Measurements from ENCODE around the gene B4GALT3. TPM values are rescaled to one million over a fixed set of nuclear protein-coding genes. Genes with fewer than 3 reads are reported as not detected.

The B4GALT3 gene
- total RNA-seq, 3 donors from 2014 or later (not counting 1 experiment from before 2014, with no cell fraction given), result 58.4 to 62.2 (median 59.4) TPM

- Histone ChIP-seq H3K27me3 (ENCODE audit: control insufficient read depth, insufficient read depth, low read length) (no peaks in the 10 kb centered on the region), H3K4me3 (ENCODE audit: low read length) (no peak overlapping the region), H3K9me3 (ENCODE audit: control insufficient read depth, insufficient read depth, low read length) (no peaks in the 10 kb centered on the region), H3K27ac (ENCODE audit: low read length) (no peak overlapping the region), H3K36me3 (ENCODE audit: control insufficient read depth, insufficient read depth, low read length) (peaks cover 19% of the 10 kb centered on the region), H3K4me1 (ENCODE audit: control insufficient read depth, insufficient read depth, low read length) (peaks cover 33% of the 10 kb centered on the region)
- no peaks in the 10 kb centered on the region for H3K9me3 Mint-ChIP-seq
- 100% methylated on average over 1 of the region's 1 CpG for WGBS (ENCODE audit: insufficient coverage)
- no peaks in the 10 kb centered on the region for H3K27me3 Mint-ChIP-seq (ENCODE audit: low read depth in 2 of 2)
- intact Hi-C loops (cut with micrococcal nuclease), result no loop called here
- peaks cover 12% of the 10 kb centered on the region for H3K36me3 Mint-ChIP-seq
- peak overlapping the region; percentile 79 to 97 for H3K27ac Mint-ChIP-seq
- H3K4me1 Mint-ChIP-seq, result peaks cover 43 to 66% of the 10 kb centered on the region in 2 donors
- DNase-seq, result no peak
- no peak for ATAC-seq
- TF ChIP-seq, protein P1, sequence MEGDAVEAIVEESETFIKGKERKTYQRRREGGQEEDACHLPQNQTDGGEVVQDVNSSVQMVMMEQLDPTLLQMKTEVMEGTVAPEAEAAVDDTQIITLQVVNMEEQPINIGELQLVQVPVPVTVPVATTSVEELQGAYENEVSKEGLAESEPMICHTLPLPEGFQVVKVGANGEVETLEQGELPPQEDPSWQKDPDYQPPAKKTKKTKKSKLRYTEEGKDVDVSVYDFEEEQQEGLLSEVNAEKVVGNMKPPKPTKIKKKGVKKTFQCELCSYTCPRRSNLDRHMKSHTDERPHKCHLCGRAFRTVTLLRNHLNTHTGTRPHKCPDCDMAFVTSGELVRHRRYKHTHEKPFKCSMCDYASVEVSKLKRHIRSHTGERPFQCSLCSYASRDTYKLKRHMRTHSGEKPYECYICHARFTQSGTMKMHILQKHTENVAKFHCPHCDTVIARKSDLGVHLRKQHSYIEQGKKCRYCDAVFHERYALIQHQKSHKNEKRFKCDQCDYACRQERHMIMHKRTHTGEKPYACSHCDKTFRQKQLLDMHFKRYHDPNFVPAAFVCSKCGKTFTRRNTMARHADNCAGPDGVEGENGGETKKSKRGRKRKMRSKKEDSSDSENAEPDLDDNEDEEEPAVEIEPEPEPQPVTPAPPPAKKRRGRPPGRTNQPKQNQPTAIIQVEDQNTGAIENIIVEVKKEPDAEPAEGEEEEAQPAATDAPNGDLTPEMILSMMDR (IDR thresholded peaks at IDR 0.05), result no peak
- H3K4me3 Mint-ChIP-seq, result peak overlapping the region; percentile 91
These were observed 19.4 kb downstream of the B4GALT3 start for GRCh38 chr1:161157867-161158266.

- TF ChIP-seq, protein P1 (IDR thresholded peaks at IDR 0.05), result no peak
- no peaks in the 10 kb centered on the region for H3K27me3 Mint-ChIP-seq (ENCODE audit: low read depth in 2 of 2)
- peaks cover 12% of the 10 kb centered on the region for H3K36me3 Mint-ChIP-seq
- peak within 1 kb of the TSS; percentile 99 for H3K4me3 Mint-ChIP-seq
- H3K9me3 Mint-ChIP-seq, result no peaks in the 10 kb centered on the region
- intact Hi-C loops (cut with micrococcal nuclease), result loop anchor here (1.0 to 2.0 kb wide), 3 partner anchors 13 to 35 kb away; partner anchors contain the start of genes NIT1, PFDN2 and PPOX
- peaks cover 16% of the 10 kb centered on the region for H3K4me1 ChIP-seq (ENCODE audit: control insufficient read depth, insufficient read depth, low read length)
- peaks cover 16% of the 10 kb centered on the region for H3K36me3 ChIP-seq (ENCODE audit: control insufficient read depth, insufficient read depth, low read length)
- peak within 1 kb of the TSS; percentile 71 for H3K4me3 ChIP-seq (ENCODE audit: low read length)
- 0% methylated on average over 33 of the region's 33 CpGs for WGBS (ENCODE audit: insufficient coverage)
- peak; percentile 91 to 96 (median 94) for ATAC-seq
- no peaks in the 10 kb centered on the region for H3K27me3 ChIP-seq (ENCODE audit: control insufficient read depth, insufficient read depth, low read length)
- DNase-seq, result peak; percentile 76 to 95
- peak within 1 kb of the TSS; percentile 99 to 100 for H3K27ac Mint-ChIP-seq
- H3K4me1 Mint-ChIP-seq, result peaks cover 22 to 34% of the 10 kb centered on the region in 2 donors
- H3K27ac ChIP-seq (ENCODE audit: low read length), result peak within 1 kb of the TSS; percentile 87
- no peaks in the 10 kb centered on the region for H3K9me3 ChIP-seq (ENCODE audit: control insufficient read depth, insufficient read depth, low read length)
These were observed 23.5 kb downstream of the B4GALT3 start, which contains the start of gene UFC1 for GRCh38 chr1:161153682-161154337. TSS of gene UFC1 (plus strand) at chr1:161153978. CDS start at chr1:161153998, 20 bp downstream.

DNA sequence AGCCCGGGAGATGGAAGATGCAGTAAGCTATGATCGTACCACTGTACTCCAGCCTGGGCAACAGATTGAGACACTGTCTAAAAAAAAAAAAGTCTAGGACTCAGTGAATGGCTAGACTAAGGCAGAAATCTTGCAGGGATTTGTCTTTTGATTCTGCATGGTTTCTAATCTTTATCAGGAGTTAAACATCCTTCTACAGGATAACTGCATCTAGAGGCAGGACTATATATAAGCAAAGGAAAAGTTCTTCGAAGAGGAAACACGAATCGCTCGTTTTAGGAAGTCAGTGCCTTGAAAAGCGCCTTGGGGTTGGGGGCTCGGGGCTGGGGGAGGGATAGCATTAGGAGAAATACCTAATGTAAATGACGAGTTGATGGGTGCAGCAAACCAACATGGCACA lies 24.1 kb downstream of the B4GALT3 start:
- peak in 1 of 3 donors; percentile 3 for ATAC-seq
- Histone ChIP-seq H3K27ac (ENCODE audit: low read length) (peak overlapping the region; percentile 87), H3K36me3 (ENCODE audit: control insufficient read depth, insufficient read depth, low read length) (peaks cover 12% of the 10 kb centered on the region), H3K4me3 (ENCODE audit: low read length) (peak overlapping the region; percentile 71), H3K4me1 (ENCODE audit: control insufficient read depth, insufficient read depth, low read length) (peaks cover 14% of the 10 kb centered on the region), H3K27me3 (ENCODE audit: control insufficient read depth, insufficient read depth, low read length) (no peaks in the 10 kb centered on the region), H3K9me3 (ENCODE audit: control insufficient read depth, insufficient read depth, low read length) (no peaks in the 10 kb centered on the region)
- peak in 1 of 2 donors; percentile 30 for DNase-seq
- Mint-ChIP-seq H3K27ac (peak overlapping the region; percentile 99 to 100), H3K27me3 (ENCODE audit: low read depth in 2 of 2) (no peaks in the 10 kb centered on the region), H3K9me3 (no peaks in the 10 kb centered on the region), H3K4me1 (peaks cover 18 to 28% of the 10 kb centered on the region in 2 donors), H3K4me3 (peak overlapping the region; percentile 99), H3K36me3 (peaks cover 10% of the 10 kb centered on the region)
- WGBS (ENCODE audit: insufficient coverage), result 21% methylated on average over 8 of the region's 9 CpGs
- TF ChIP-seq, protein P1 (IDR thresholded peaks at IDR 0.05), result no peak
- intact Hi-C loops (cut with micrococcal nuclease), result loop anchor here (1.0 to 2.0 kb wide), 3 partner anchors 14 to 34 kb away; partner anchors contain the start of genes NIT1, PFDN2 and PPOX
